Measurements from ENCODE around the gene ADAMTS4. TPM values are rescaled to one million over a fixed set of nuclear protein-coding genes. Genes with fewer than 3 reads are reported as not detected.

The ADAMTS4 gene
- total and polyA plus RNA-seq, 9 of the 15 experiments (the other 6 are each of a cell fraction or from before 2014, with no cell fraction given), result 0.07 to 3.7 (median 0.41) TPM

- TF ChIP-seq ZBTB11 (CRISPR knock-in tag; IDR thresholded peaks at IDR 0.05), result peak in 2 of 3 experiments; percentile 16 to 86; a peak in 2 of 6 replicates
- TF ChIP-seq FOXA3 (CRISPR knock-in tag; conservative IDR thresholded peaks at IDR 0.05 in 1 of 2, IDR thresholded peaks at IDR 0.05 in 1 of 2), result peak in 1 of 2 experiments; percentile 9; a peak in 1 of 4 replicates
- TF ChIP-seq ZNF766 (CRISPR knock-in tag; conservative IDR thresholded peaks at IDR 0.05), result peak; percentile 79
- no peak for TF ChIP-seq RBM14 (IDR thresholded peaks at IDR 0.05; ENCODE audit: borderline replicate concordance, insufficient read depth, low read depth, low read length)
- no peak for TF ChIP-seq ZFP36 (IDR thresholded peaks at IDR 0.05; ENCODE audit: low read depth, low read length, partially characterized antibody)
- no peak for TF ChIP-seq ZNF282 (CRISPR knock-in tag; IDR thresholded peaks at IDR 0.05)
- no peak for TF ChIP-seq CBFA2T2 (conservative IDR thresholded peaks at IDR 0.05)
- TF ChIP-seq NEUROD1 (IDR thresholded peaks at IDR 0.05; ENCODE audit: borderline replicate concordance, low read depth, low read length, partially characterized antibody), result no peak
- peak; percentile 62; the same call in 1 of the 2 replicates for TF ChIP-seq L3MBTL2 (IDR thresholded peaks at IDR 0.05)
- TF ChIP-seq MTF1 (CRISPR knock-in tag; IDR thresholded peaks at IDR 0.05; ENCODE audit: borderline replicate concordance), result no peak
- TF ChIP-seq SMAD4 (CRISPR knock-in tag; conservative IDR thresholded peaks at IDR 0.05), result peak; percentile 8
- peak; percentile 60; the same call in 1 of the 2 replicates for TF ChIP-seq MTA3 (IDR thresholded peaks at IDR 0.05; ENCODE audit: borderline replicate concordance)
- 0 out of 2 replicates have a peak, but pooled peaks have one; percentile 51 for TF ChIP-seq ZNF311 (CRISPR knock-in tag; IDR thresholded peaks at IDR 0.05)
- TF ChIP-seq EHMT2 (IDR thresholded peaks at IDR 0.05), result no peak
- TF ChIP-seq ZBED1 (IDR thresholded peaks at IDR 0.05), result no peak
- TF ChIP-seq ZNF592 (IDR thresholded peaks at IDR 0.05), result no peak; the same call in 1 of the 2 replicates
Observed at GRCh38 chr1:161201836-161202712, 3.2 kb upstream of the ADAMTS4 start, which contains the start of gene NDUFS2 (continued).
